Measurements from ENCODE around the gene LMOD2.

DNA sequence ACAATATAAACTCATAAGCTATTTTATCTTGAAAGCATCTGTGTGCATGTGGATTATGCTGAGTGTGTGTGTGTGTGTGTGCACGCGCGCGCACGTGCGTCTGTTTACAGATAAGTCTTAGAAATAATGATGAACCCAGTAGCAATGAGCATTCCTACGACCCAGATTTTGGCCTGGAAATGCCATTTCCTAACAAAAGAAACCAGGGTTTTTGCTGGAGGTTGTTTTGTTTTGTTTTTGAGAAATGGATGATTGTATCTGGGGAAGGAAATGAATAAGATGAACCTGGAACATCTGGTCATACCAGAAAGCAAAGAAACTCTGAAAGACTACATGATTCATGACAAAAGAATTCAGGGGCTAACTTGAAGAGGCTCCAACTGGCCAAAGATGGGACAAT lies 22.1 kb upstream of the LMOD2 start:
- TF ChIP-seq POLR2A (IDR thresholded peaks at IDR 0.05; ENCODE audit: low read depth, low read length) (no peak), POLR2AphosphoS5 (IDR thresholded peaks at IDR 0.05; ENCODE audit: low read depth, low read length) (no peak), TAF1 (IDR thresholded peaks at IDR 0.05; ENCODE audit: borderline replicate concordance, low read depth, low read length) (no peak)

Data from GM12892 (cell line).